ENCODE results near the gene PSIP1. TPM values are rescaled to one million over a fixed set of nuclear protein-coding genes. Genes with fewer than 3 reads are reported as not detected.
A peak's percentile ranks its signal among the peaks of the same experiment; 100 is the strongest.

The PSIP1 gene
- total RNA-seq, 1 experiment from 2014 or later = 67.8 TPM

- Histone ChIP-seq H3K4me1 (replicated peaks; ENCODE audit: insufficient read depth) (no peaks in the 10 kb centered on the region; the same call in 1 of the 2 replicates), H3K9me3 (ENCODE audit: insufficient read depth, low read depth) (no peaks in the 10 kb centered on the region), H4K20me1 (ENCODE audit: insufficient read depth) (no peaks in the 10 kb centered on the region), H3K27ac (no peak overlapping the region), H3F3A (ENCODE audit: insufficient read depth, low read depth) (no peaks in the 10 kb centered on the region), H3K79me2 (ENCODE audit: low read depth) (peaks cover 21% of the 10 kb centered on the region), H2AFZ (peak overlapping the region; percentile 81), H3K36me3 (ENCODE audit: low read depth) (no peaks in the 10 kb centered on the region), H3K4me2 (peak overlapping the region; percentile 84), H3K9me2 (ENCODE audit: insufficient read depth) (no peaks in the 10 kb centered on the region), H3K27me3 (ENCODE audit: insufficient read depth, low read depth) (no peaks in the 10 kb centered on the region), H3K4me3 (peak overlapping the region; percentile 73)
- no peak for DNase-seq
- BruUV-seq (replicated peaks) = no TSS peak
- TF ChIP-seq CTCF (conservative IDR thresholded peaks at IDR 0.05) (no peak; the same call in 1 of the 2 replicates), EZH2 (IDR thresholded peaks at IDR 0.05; ENCODE audit: low read depth) (no peak)
- POLR2A ChIA-PET (ENCODE audit: unreplicated experiment) = no interaction called here
- intact Hi-C loops (cut with micrococcal nuclease; ENCODE audit: unreplicated experiment) = loop anchor here (5.0 to 10.0 kb wide), 2 partner anchors 116 to 311 kb away; partner anchors contain the start of gene TTC39B
- CTCF ChIA-PET = interaction anchor here (0.5 to 0.7 kb wide), 2 partner anchors 123 to 359 kb away, joined by 3 read pairs; no protein-coding TSS in a partner anchor
Observed at GRCh38 chr9:15423231-15423985, 87.4 kb downstream of the PSIP1 start.

GRCh38 chr9:15422372-15423230 is 88.2 kb downstream of the PSIP1 start, which contains the start of gene SNAPC3:
TSS of gene SNAPC3 (plus strand) at chr9:15422876. CDS start at chr9:15422880, 4 bp downstream.
- TF ChIP-seq EZH2 (IDR thresholded peaks at IDR 0.05; ENCODE audit: low read depth) (no peak), CTCF (conservative IDR thresholded peaks at IDR 0.05) (no peak)
- Histone ChIP-seq H3K9me2 (ENCODE audit: insufficient read depth) (no peaks in the 10 kb centered on the region), H3K4me3 (peak within 1 kb of the TSS; percentile 73), H3K27ac (no peak within 1 kb of the TSS), H3K4me1 (replicated peaks; ENCODE audit: insufficient read depth) (no peaks in the 10 kb centered on the region; the same call in 1 of the 2 replicates), H3F3A (ENCODE audit: insufficient read depth, low read depth) (no peaks in the 10 kb centered on the region), H3K4me2 (peak within 1 kb of the TSS; percentile 84), H4K20me1 (ENCODE audit: insufficient read depth) (no peaks in the 10 kb centered on the region), H3K79me2 (ENCODE audit: low read depth) (peaks cover 21% of the 10 kb centered on the region), H2AFZ (peak within 1 kb of the TSS; percentile 81), H3K9me3 (ENCODE audit: insufficient read depth, low read depth) (no peaks in the 10 kb centered on the region), H3K27me3 (ENCODE audit: insufficient read depth, low read depth) (no peaks in the 10 kb centered on the region), H3K36me3 (ENCODE audit: low read depth) (no peaks in the 10 kb centered on the region)
- DNase-seq = peak; percentile 76 to 84
- BruUV-seq (replicated peaks) = no TSS peak
- intact Hi-C loops (cut with micrococcal nuclease; ENCODE audit: unreplicated experiment) = loop anchor here (1.0 to 10.0 kb wide), 3 partner anchors 115 to 312 kb away; partner anchors contain the start of gene TTC39B
- ChIA-PET POLR2A (ENCODE audit: unreplicated experiment) (interaction anchor here (0.6 kb wide), 1 partner anchor 317 kb away, joined by 4 read pairs; no protein-coding TSS in a partner anchor), CTCF (interaction anchor here (0.7 kb wide), 1 partner anchor 122 kb away, joined by 3 read pairs; no protein-coding TSS in a partner anchor)

GRCh38 chr9:15421990-15422371 is 88.8 kb downstream of the PSIP1 start:
- H3F3A ChIP-seq (ENCODE audit: insufficient read depth, low read depth) = no peaks in the 10 kb centered on the region
- CTCF ChIA-PET = no interaction called here
- TSS peak; percentile 97 for BruUV-seq (replicated peaks)

More at GRCh38 chr9:15421990-15422371, 88.8 kb downstream of the PSIP1 start:
- Histone ChIP-seq H3K4me1 (replicated peaks; ENCODE audit: insufficient read depth) (no peaks in the 10 kb centered on the region; the same call in 1 of the 2 replicates), H3K9me3 (ENCODE audit: insufficient read depth, low read depth) (no peaks in the 10 kb centered on the region), H3K4me2 (peak overlapping the region; percentile 70), H3K27me3 (ENCODE audit: insufficient read depth, low read depth) (no peaks in the 10 kb centered on the region), H2AFZ (peak overlapping the region; percentile 81), H3K79me2 (ENCODE audit: low read depth) (peaks cover 21% of the 10 kb centered on the region), H3K36me3 (ENCODE audit: low read depth) (no peaks in the 10 kb centered on the region), H3K27ac (no peak overlapping the region), H3K4me3 (peak overlapping the region; percentile 73; the same call in 1 of the 2 replicates), H4K20me1 (ENCODE audit: insufficient read depth) (no peaks in the 10 kb centered on the region), H3K9me2 (ENCODE audit: insufficient read depth) (no peaks in the 10 kb centered on the region)
- DNase-seq = no peak
- TF ChIP-seq CTCF (conservative IDR thresholded peaks at IDR 0.05) (no peak), EZH2 (IDR thresholded peaks at IDR 0.05; ENCODE audit: low read depth) (no peak)
- intact Hi-C loops (cut with micrococcal nuclease; ENCODE audit: unreplicated experiment) = loop anchor here (1.0 to 10.0 kb wide), 3 partner anchors 115 to 313 kb away; partner anchors contain the start of gene TTC39B
- POLR2A ChIA-PET (ENCODE audit: unreplicated experiment) = interaction anchor here (0.6 kb wide), 1 partner anchor 317 kb away, joined by 4 read pairs; no protein-coding TSS in a partner anchor

Data from PC-9 (cell line).